GM12864 (cell line): ENCODE data around the gene ZNF512.

ENCODE experiments used
- DNase-seq: peaks from one replicate; pipeline ENCODE4 v3.0.0-alpha.2; 2011; ENCODE audit warnings: low read depth
- H3K4me3 ChIP-seq: 2 replicates; pipeline ENCODE4 v1.5.1; 2011; ENCODE audit warnings: mild to moderate bottlenecking, low read depth, low read length, control low read depth
- TF ChIP-seq, protein P1 (sequence below): IDR thresholded peaks from 2 replicates; pipeline ENCODE4 v1.5.1; 2011; ENCODE audit warnings: low read depth, mild to moderate bottlenecking, moderate library complexity, low read length, control low read depth, inconsistent platforms; ENCODE audit errors: missing control alignments

ZNF512 gene

DNA sequence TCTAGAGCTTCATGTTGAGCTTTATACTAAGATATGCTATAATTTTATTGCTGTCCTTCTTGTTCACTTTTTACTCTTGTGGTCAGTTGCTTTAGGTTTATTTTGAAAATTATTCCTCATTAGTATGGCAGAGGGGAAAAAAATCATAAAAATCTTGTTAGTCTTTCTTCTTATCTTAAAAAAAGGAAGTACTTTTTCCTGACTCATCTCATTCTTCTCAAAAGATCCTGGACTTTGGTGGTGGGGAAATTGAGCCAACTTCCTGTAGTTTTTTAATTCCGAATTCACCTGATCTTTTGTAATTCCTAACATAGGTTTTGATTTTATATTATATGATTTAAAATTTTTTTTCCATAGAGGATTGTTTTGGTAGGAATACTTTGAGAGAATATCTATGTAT, 84.6 kb downstream of the ZNF512 start:
- TF ChIP-seq, protein P1, sequence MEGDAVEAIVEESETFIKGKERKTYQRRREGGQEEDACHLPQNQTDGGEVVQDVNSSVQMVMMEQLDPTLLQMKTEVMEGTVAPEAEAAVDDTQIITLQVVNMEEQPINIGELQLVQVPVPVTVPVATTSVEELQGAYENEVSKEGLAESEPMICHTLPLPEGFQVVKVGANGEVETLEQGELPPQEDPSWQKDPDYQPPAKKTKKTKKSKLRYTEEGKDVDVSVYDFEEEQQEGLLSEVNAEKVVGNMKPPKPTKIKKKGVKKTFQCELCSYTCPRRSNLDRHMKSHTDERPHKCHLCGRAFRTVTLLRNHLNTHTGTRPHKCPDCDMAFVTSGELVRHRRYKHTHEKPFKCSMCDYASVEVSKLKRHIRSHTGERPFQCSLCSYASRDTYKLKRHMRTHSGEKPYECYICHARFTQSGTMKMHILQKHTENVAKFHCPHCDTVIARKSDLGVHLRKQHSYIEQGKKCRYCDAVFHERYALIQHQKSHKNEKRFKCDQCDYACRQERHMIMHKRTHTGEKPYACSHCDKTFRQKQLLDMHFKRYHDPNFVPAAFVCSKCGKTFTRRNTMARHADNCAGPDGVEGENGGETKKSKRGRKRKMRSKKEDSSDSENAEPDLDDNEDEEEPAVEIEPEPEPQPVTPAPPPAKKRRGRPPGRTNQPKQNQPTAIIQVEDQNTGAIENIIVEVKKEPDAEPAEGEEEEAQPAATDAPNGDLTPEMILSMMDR = no peak
- no peak overlapping the region for H3K4me3 ChIP-seq
- DNase-seq = no peak

DNA sequence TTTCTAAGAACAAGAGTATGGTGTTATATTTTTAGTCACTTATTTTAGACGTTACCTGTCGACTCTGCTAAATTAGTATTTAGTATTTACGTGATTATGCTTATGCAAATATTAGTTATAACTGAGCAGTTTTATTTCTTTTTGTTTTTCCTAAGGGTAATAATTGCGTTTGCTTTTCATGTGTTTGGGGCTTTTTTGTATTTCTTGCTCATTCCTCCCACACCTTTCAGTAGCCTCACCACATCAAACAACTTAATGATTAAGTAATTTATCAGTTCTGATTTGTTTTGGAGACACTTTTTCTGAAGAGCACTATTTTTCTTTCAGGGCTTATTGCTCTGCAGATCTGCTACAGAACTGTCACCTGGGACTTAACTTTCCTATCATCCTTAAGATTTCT, 88.4 kb downstream of the ZNF512 start:
- TF ChIP-seq, protein P1 = no peak
- no peak for DNase-seq
- no peak overlapping the region for H3K4me3 ChIP-seq
